Measurements from ENCODE around the gene DCAF16. TPM values are rescaled to one million over a fixed set of nuclear protein-coding genes. Genes with fewer than 3 reads are reported as not detected.
A peak's percentile ranks its signal among the peaks of the same experiment; 100 is the strongest.

DCAF16 gene
- total RNA-seq = 10 to 100 TPM in 4 of 5 donors, 1 to 10 TPM in 1; 2.9 to 49.8 (median 24.0) TPM
- 1 to 10 TPM; 4.9 to 8.7 (median 6.5) TPM for polyA plus RNA-seq
- long read RNA-seq, donor 1, full-length matches to known transcripts = 3 of 3 reads
- long read RNA-seq, donor 1, partial matches to known transcripts = 0 of 3 reads
- long read RNA-seq, donor 1, other reads (novel, unspliced or antisense) = 0 of 3 reads
- long read RNA-seq, donor 2, full-length matches to known transcripts = 2 of 8 reads
- long read RNA-seq, donor 2, partial matches to known transcripts = 0 of 8 reads
- long read RNA-seq, donor 2, other reads (novel, unspliced or antisense) = 6 of 8 reads
- long read RNA-seq, donor 3, full-length matches to known transcripts = 3 of 3 reads
- long read RNA-seq, donor 3, partial matches to known transcripts = 0 of 3 reads
- long read RNA-seq, donor 3, other reads (novel, unspliced or antisense) = 0 of 3 reads
- long read RNA-seq, donor 4, full-length matches to known transcripts = 2 of 2 reads
- long read RNA-seq, donor 4, partial matches to known transcripts = 0 of 2 reads
- long read RNA-seq, donor 4, other reads (novel, unspliced or antisense) = 0 of 2 reads
- long read RNA-seq, donor 5, full-length matches to known transcripts = 4 of 4 reads
- long read RNA-seq, donor 5, partial matches to known transcripts = 0 of 4 reads
- long read RNA-seq, donor 5, other reads (novel, unspliced or antisense) = 0 of 4 reads
- long read RNA-seq, donor 6 = 0 reads
- long read RNA-seq, donor 7, full-length matches to known transcripts = 6 of 11 reads
- long read RNA-seq, donor 7, partial matches to known transcripts = 0 of 11 reads
- long read RNA-seq, donor 7, other reads (novel, unspliced or antisense) = 5 of 11 reads
- long read RNA-seq, donor 8, full-length matches to known transcripts = 5 of 5 reads
- long read RNA-seq, donor 8, partial matches to known transcripts = 0 of 5 reads
- long read RNA-seq, donor 8, other reads (novel, unspliced or antisense) = 0 of 5 reads
- long read RNA-seq, donor 9, full-length matches to known transcripts = 2 of 2 reads
- long read RNA-seq, donor 9, partial matches to known transcripts = 0 of 2 reads
- long read RNA-seq, donor 9, other reads (novel, unspliced or antisense) = 0 of 2 reads
- long read RNA-seq, donor 10, full-length matches to known transcripts = 1 of 1 reads
- long read RNA-seq, donor 10, partial matches to known transcripts = 0 of 1 reads
- long read RNA-seq, donor 10, other reads (novel, unspliced or antisense) = 0 of 1 reads

DNA sequence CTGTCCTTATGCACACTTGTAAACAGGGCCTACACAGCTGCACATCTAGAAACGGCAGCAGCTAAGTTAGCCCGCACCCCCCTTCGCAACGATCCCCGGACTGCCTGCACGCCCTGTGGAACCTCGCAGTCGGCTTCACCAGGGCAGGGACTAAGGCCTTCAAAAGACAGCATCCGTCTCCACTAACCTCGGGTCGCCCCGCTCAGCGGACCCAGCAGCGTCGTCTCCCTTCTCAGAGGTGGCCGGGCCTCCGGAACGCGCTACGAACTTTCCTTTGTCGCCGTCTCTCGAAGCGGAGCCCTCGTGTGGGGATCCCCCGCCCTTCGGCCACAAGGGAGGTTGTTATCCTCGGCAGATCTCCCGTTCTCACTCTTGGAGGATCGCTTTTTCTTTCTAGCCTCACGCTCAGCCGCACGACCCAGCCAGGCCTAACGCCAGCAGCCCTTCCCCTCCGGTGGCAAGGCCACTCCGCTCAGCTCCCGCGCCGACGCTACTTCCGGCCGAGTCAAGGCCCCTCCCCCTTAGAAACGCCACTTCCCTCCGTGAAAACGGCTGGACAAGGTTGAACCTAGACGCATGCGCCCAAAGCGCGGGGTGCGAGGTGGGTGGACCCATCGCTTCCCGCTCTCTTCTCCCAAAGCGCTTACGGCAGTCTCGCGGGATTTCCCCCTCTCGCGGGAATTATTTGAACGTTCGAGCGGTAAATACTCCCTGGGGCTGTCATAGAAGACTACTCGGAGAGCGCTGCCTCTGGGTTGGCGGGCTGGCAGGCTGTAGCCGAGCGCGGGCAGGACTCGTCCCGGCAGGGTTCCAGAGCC, at the start of gene DCAF16, which contains the start of gene NCAPG:
Gene DCAF16 (minus strand): TSS at position 498 of the 818 bp plus-strand sequence. CDS start 6,616 bp downstream, outside the sequence.
Gene NCAPG (plus strand): TSS at position 720 of the 818 bp plus-strand sequence. CDS start 99 bp downstream, outside the sequence.
- 0 to 1% (median 0%) methylated on average over 40 to 69 of the region's 69 CpGs for WGBS, 5 donors
- Histone ChIP-seq H3K9me3 (no peaks in the 10 kb centered on the region), H3K4me3 (peak within 1 kb of the TSS; percentile 68 to 88 (median 77)), H3K36me3 (no peaks in the 10 kb centered on the region), H3K27me3 (no peaks in the 10 kb centered on the region), H3K27ac (peak within 1 kb of the TSS; percentile 93 to 98 (median 96)), H3K4me1 (peaks cover 34 to 65% (median 45%) of the 10 kb centered on the region in 4 donors)
- intact Hi-C loops (cut with DNase I; ENCODE audit: low total_unique reads) = no loop called here
- peak in 2 of 4 donors; percentile 94 for TF ChIP-seq POLR2A (IDR thresholded peaks at IDR 0.05)
- TF ChIP-seq EP300 (IDR thresholded peaks at IDR 0.05) = no peak
- TF ChIP-seq, protein P1, sequence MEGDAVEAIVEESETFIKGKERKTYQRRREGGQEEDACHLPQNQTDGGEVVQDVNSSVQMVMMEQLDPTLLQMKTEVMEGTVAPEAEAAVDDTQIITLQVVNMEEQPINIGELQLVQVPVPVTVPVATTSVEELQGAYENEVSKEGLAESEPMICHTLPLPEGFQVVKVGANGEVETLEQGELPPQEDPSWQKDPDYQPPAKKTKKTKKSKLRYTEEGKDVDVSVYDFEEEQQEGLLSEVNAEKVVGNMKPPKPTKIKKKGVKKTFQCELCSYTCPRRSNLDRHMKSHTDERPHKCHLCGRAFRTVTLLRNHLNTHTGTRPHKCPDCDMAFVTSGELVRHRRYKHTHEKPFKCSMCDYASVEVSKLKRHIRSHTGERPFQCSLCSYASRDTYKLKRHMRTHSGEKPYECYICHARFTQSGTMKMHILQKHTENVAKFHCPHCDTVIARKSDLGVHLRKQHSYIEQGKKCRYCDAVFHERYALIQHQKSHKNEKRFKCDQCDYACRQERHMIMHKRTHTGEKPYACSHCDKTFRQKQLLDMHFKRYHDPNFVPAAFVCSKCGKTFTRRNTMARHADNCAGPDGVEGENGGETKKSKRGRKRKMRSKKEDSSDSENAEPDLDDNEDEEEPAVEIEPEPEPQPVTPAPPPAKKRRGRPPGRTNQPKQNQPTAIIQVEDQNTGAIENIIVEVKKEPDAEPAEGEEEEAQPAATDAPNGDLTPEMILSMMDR (IDR thresholded peaks at IDR 0.05) = peak in 1 of 7 experiments; percentile 4
- peak; percentile 98 to 99 (median 99) for TF ChIP-seq POLR2AphosphoS5 (IDR thresholded peaks at IDR 0.05)
- peak; percentile 100 for DNase-seq

DNA sequence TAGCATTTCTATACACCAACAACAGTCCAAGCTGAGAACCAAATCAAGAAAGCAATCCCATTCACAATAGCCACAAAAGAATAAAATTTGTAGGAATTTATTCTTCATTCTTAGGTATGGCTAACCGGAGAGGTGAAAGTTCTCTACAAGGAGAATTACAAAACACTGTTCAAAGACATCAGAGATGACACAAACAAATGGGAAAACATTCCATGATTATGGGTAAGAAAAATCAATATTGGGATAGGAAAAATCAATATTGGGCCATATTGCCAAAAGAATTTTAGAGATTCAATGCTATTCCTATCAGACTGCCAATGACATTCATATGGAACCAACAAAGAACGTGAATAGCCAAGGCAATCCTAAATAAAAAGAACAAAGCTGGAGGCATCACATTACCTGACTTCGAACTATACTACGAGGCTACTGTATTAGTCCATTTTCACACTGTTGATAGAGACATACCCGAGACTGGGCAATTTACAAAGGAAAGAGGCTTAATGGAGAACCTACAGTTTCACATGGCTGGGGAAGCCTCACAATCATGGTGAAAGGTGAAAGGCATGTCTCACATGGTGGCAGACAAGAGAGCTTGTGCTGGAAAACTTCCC, 49.3 kb upstream of the DCAF16 start:
- no peak overlapping the region for H3K4me3 ChIP-seq
- 94 to 97% (median 95%) methylated on average over 5 of the region's 5 CpGs for WGBS, 5 donors
- TF ChIP-seq, protein P1 (IDR thresholded peaks at IDR 0.05) = no peak
- TF ChIP-seq EP300 (IDR thresholded peaks at IDR 0.05) (no peak), POLR2AphosphoS5 (IDR thresholded peaks at IDR 0.05) (no peak), POLR2A (IDR thresholded peaks at IDR 0.05) (no peak)
- peaks cover 0 to 17% (median 7%) of the 10 kb centered on the region in 4 donors for H3K9me3 ChIP-seq
- DNase-seq = no peak
- no peaks in the 10 kb centered on the region for H3K27me3 ChIP-seq
- no peaks in the 10 kb centered on the region for H3K4me1 ChIP-seq
- intact Hi-C loops (cut with DNase I; ENCODE audit: low total_unique reads) = no loop called here
- H3K36me3 ChIP-seq = peaks cover 0 to 13% (median 0%) of the 10 kb centered on the region in 4 donors
- H3K27ac ChIP-seq = no peak overlapping the region

DNA sequence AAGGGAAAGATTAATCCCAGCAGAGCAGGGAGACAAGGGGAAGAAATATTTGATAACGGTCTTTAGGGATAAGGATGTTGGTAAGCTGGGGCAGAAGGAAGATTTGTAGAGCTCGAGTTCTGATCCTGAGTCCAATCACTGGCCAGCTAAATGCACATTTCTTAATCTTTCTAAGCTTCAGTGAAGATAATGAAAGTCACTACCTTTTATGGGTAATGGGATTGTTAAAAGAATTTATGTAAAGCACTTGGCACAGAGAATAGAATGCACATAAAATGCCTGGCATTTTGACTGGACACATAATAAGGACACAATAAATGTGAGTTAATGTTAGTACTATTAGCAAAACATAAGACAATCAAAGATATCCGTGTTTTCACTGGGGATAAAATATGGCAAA, 43.5 kb upstream of the DCAF16 start:
- intact Hi-C loops (cut with DNase I; ENCODE audit: low total_unique reads) = no loop called here
- TF ChIP-seq, protein P1 (IDR thresholded peaks at IDR 0.05) = no peak
- TF ChIP-seq POLR2AphosphoS5 (IDR thresholded peaks at IDR 0.05) = no peak
- TF ChIP-seq POLR2A (IDR thresholded peaks at IDR 0.05) = no peak
- TF ChIP-seq EP300 (IDR thresholded peaks at IDR 0.05) = no peak
- no peak for DNase-seq
- H3K4me3 ChIP-seq = no peak overlapping the region
- no peaks in the 10 kb centered on the region for H3K36me3 ChIP-seq
- no peak overlapping the region for H3K27ac ChIP-seq
- H3K4me1 ChIP-seq = no peaks in the 10 kb centered on the region
- peaks cover 0 to 2% (median 0%) of the 10 kb centered on the region in 4 donors for H3K9me3 ChIP-seq
- no peaks in the 10 kb centered on the region for H3K27me3 ChIP-seq
- WGBS, 5 donors = 64 to 92% (median 70%) methylated on average over 3 of the region's 3 CpGs

Data from stomach (tissue), 19 donors.